Measurements from ENCODE around the gene RASAL3. TPM values are rescaled to one million over a fixed set of nuclear protein-coding genes. Genes with fewer than 3 reads are reported as not detected.

The RASAL3 gene
- total and polyA plus RNA-seq, 2 of the 8 experiments (the other 6 are each of a cell fraction or from before 2014, with no cell fraction given), result 0.19 to 0.63 TPM

GRCh38 chr19:15456871-15457700 lies 7.3 kb downstream of the RASAL3 start (continued):
- TF ChIP-seq TEAD4 (IDR thresholded peaks at IDR 0.05; ENCODE audit: low read depth, low read length), result no peak
- 0 out of 2 replicates have a peak, but pooled peaks have one; percentile 17 for TF ChIP-seq PHF8 (conservative IDR thresholded peaks at IDR 0.05; ENCODE audit: low read depth, low read length)
- TF ChIP-seq EZH2 (IDR thresholded peaks at IDR 0.05; ENCODE audit: low read depth, low read length, severe bottlenecking), result no peak
- no peak for TF ChIP-seq GTF2F1 (IDR thresholded peaks at IDR 0.05; ENCODE audit: borderline replicate concordance, low read depth, low read length)
- 0 out of 2 replicates have a peak, but pooled peaks have one; percentile 24 for TF ChIP-seq YY1 (IDR thresholded peaks at IDR 0.05; ENCODE audit: low read depth, low read length)
- 0 out of 4 replicates have a peak, but pooled peaks of 1 of the 2 experiments have one; percentile 65 for TF ChIP-seq HDAC2 (IDR thresholded peaks at IDR 0.05; ENCODE audit: borderline replicate concordance in 1 of 2, low read depth in 2 of 2, low read length in 2 of 2)
- no peak for TF ChIP-seq BACH1 (IDR thresholded peaks at IDR 0.05; ENCODE audit: low read length)
- no peak for TF ChIP-seq TAF1 (IDR thresholded peaks at IDR 0.05; ENCODE audit: low read depth, low read length)
- TF ChIP-seq SP2 (IDR thresholded peaks at IDR 0.05; ENCODE audit: low read length), result no peak
- no peak for TF ChIP-seq MAFK (IDR thresholded peaks at IDR 0.05; ENCODE audit: low read depth, low read length)
- TF ChIP-seq NANOG (IDR thresholded peaks at IDR 0.05; ENCODE audit: insufficient read depth, low read depth, low read length, poor library complexity, severe bottlenecking), result no peak
- no peak for TF ChIP-seq KDM5A (IDR thresholded peaks at IDR 0.05; ENCODE audit: low read length)
- TF ChIP-seq RBBP5 (IDR thresholded peaks at IDR 0.05; ENCODE audit: borderline replicate concordance, low read depth, low read length), result no peak
- TF ChIP-seq KDM4A (IDR thresholded peaks at IDR 0.05; ENCODE audit: low read depth, low read length, severe bottlenecking), result peak; percentile 71
- TF ChIP-seq SIN3A (conservative IDR thresholded peaks at IDR 0.05 in 1 of 2, IDR thresholded peaks at IDR 0.05 in 1 of 2; ENCODE audit: low read depth in 1 of 2, low read length in 2 of 2), result no peak
- no peak; the same call in 1 of the 2 replicates for TF ChIP-seq MAX (IDR thresholded peaks at IDR 0.05)
- no peak for TF ChIP-seq BRCA1 (IDR thresholded peaks at IDR 0.05; ENCODE audit: low read depth, low read length)
- TF ChIP-seq CBX5 (IDR thresholded peaks at IDR 0.05; ENCODE audit: low read depth, low read length), result no peak
- no peak for TF ChIP-seq EP300 (IDR thresholded peaks at IDR 0.05; ENCODE audit: borderline replicate concordance in 1 of 2, low read depth in 2 of 2, low read length in 2 of 2)
- no peak for TF ChIP-seq FOSL1 (IDR thresholded peaks at IDR 0.05; ENCODE audit: insufficient read depth, low read depth, low read length)

Measured in H1 (cell line).